Left renal pelvis (tissue), 4 donors: ENCODE data around the gene TRPM5. TPM values are rescaled to one million over a fixed set of nuclear protein-coding genes. Genes with fewer than 3 reads are reported as not detected.

Experiments
- DNase-seq, 4 donors: peaks; one replicate each; pipeline ENCODE4 v3.0.0-alpha.2; 2013; ENCODE audit warnings: low read depth in 4 of 4, low spot score in 3 of 4
- polyA plus RNA-seq, 4 donors: library from polyadenylated mRNA; unstranded; fragments of 120-200 nt; gene quantifications; one replicate each; pipeline ENCODE4 v1.2.1, GENCODE V29; 2013; ENCODE audit not compliant: insufficient read length in 4 of 4

Gene TRPM5
- polyA plus RNA-seq, 4 donors, result 0.61 to 5.6 (median 2.4) TPM

DNA sequence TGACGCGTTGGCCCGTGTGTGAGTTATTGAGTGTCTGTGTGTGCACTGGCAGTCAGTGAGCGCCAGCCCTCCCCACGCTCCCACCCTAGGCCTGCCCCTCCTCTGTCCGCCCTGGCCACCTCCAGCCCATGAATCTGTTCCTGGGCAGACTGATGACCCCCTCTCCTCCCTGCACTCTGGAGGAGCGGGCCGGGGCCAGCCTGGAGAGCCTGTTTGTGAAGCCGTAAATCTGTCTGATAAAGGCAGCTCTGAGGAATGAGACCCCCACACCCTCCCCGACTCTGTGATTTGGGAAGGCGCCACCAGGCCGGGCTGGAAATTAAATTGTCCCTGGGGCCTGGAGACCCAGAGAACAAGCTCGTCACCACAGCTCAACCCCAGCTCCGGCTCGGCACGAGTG, 35.2 kb downstream of the TRPM5 start:
- DNase-seq, result peak; percentile 72 to 83 (median 76)

GRCh38 chr11:2408671-2409070, 35.6 kb downstream of the TRPM5 start:
- DNase-seq, result no peak

- DNase-seq, result no peak
Measured at GRCh38 chr11:2406878-2407410, 37.4 kb downstream of the TRPM5 start.

GRCh38 chr11:2406451-2406850, 37.9 kb downstream of the TRPM5 start:
- DNase-seq, result peak in 2 of 4 donors; percentile 40 to 58

DNA sequence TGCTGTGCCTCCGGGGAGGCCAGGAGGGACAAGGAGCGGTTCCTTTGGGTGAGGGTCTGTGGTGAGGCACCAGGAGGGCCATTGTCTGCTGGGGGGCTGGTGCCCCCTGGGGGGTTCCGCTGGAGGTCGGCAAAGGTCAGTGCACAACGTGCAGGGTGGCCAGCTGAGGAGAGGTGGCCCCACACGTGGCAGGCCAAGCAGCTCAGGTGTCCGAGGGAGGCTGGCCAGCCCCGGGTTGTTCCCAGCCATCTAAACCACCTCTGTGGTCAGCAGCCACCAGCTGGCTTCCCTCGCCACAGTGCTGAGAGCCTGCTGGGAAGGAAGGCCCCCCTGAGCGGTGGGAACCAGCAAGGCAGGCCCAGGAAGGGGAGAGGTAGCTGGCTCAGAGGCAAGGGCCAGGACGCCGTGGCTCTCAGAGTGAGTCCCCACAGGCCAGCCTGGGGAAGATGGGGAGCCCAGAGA, 39.5 kb downstream of the TRPM5 start:
- DNase-seq, result no peak

GRCh38 chr11:2402890-2403645, 41.2 kb downstream of the TRPM5 start:
- no peak for DNase-seq

- no peak for DNase-seq
Measured at GRCh38 chr11:2402106-2402505, 42.2 kb downstream of the TRPM5 start.

DNA sequence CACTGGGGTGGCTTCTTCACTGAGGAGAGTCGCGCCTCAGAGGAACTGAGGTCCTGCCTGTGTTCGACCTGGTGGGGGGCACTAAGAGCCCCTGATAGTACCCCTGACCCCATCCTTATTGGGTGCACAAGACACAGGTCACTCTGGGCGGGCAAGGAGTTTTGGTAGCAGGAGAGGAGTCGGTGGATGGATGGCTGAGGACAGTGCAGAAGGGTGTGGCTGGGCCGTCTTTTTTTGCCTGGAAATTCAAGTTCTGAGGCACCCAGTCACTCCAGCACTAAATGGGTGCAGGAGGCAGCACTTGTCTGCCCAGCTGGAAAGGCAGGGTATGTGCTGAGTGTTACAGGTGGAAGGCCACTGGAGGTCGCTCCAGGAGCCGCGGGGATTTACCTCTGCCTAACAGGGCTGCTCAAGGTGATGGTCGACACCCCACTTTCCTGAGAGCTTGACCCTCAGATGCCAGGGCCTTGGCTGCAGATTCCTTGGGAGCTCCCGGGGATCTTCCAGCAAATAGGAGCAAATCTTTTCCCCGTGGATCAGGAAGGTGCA, 42.8 kb downstream of the TRPM5 start:
- DNase-seq, result no peak

DNA sequence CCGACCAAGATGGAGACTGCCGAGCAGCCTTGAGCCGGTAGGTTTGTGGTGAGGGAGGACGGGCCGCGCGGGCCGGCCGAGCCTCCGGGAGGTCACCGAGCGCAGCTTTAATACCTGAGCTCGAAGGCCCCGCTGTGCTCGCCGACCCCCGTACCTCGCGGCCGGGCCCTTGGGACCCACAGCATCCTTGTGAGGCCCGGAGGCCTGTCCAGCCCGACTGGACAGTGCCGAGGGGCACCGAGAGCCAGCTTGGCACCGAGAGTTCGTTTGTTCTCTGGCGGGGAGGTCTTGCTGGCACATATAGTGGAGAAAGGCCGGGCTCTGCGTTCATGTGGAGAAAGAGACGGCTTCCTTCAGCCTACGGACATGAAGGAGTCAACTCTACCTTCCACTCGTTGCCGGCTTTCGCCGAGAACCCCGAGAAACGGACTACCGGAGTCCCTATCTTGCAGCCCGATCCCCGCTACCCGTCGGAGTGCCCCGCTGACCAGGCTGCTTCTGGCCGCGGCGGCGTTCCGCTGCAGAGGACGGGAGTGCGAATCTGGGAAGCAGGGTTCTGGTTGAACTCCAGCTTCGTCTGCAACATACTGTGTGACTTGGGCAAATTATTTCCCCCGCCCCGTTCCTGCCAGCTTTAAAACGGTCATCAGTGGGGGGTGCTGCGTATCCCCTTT, 43.4 kb downstream of the TRPM5 start:
- no peak for DNase-seq

GRCh38 chr11:2400069-2400761, 44.1 kb downstream of the TRPM5 start, which contains the start of gene TSSC4:
TSS of gene TSSC4 (plus strand) at chr11:2400750. CDS start at chr11:2402634, 1,884 bp downstream.
- DNase-seq, result peak; percentile 100

GRCh38 chr11:2399488-2400068, 44.7 kb downstream of the TRPM5 start:
- no peak for DNase-seq

DNA sequence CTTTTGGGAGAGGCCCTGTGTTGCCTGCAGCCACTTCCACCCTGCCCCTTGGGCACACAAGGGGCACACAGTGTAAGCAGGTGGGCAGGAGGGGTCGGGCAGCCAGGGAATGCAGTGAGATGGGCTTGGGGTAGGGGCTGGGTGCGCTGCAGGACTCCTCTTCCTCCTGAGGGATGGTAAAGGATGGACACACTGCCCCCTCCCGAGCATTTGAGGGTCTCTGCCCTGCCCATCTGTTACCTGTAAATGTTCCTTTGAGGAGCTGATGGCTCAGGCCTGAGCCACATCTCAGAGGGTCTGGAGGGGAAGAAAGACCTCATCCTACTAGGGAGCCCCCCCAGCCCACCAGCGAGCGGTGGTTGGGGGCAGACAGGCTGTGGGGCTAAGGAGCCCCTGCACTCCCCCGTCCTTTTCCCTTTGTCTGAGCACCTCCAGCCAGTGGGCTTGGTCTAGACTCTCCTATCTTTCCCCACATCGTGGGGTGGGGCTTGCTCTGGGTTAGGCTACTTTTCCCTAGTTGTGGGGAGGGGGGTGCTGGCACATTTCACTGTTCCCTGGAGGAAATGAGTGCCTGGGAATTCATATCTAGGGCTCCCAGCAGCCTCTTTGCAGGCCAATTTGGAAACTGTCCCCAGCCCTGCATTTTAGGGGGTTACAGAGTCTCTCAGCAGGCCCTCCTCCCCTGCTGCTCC, 45.5 kb downstream of the TRPM5 start:
- DNase-seq, result no peak

DNA sequence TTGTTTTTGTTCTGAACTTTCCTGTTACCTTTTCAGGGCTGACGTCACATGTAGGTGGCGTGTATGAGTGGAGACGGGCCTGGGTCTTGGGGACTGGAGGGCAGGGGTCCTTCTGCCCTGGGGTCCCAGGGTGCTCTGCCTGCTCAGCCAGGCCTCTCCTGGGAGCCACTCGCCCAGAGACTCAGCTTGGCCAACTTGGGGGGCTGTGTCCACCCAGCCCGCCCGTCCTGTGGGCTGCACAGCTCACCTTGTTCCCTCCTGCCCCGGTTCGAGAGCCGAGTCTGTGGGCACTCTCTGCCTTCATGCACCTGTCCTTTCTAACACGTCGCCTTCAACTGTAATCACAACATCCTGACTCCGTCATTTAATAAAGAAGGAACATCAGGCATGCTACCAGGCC, 47.3 kb downstream of the TRPM5 start:
- DNase-seq, result no peak

DNA sequence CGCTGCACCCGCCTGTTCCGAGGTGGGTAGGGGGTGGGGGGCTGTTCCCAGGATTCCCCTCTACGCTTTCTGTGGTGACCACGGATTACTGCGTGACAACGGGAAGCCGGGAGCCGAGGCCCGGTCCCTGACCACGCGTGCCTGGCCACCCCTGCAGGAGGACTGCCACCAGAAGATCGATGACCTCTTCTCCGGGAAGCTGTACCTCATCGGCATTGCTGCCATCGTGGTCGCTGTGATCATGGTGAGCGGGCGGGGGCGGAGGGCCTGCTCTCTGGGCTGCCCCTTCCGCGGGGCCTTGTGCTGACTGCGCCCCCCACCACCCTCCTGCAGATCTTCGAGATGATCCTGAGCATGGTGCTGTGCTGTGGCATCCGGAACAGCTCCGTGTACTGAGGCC, 47.8 kb downstream of the TRPM5 start:
- no peak for DNase-seq

DNA sequence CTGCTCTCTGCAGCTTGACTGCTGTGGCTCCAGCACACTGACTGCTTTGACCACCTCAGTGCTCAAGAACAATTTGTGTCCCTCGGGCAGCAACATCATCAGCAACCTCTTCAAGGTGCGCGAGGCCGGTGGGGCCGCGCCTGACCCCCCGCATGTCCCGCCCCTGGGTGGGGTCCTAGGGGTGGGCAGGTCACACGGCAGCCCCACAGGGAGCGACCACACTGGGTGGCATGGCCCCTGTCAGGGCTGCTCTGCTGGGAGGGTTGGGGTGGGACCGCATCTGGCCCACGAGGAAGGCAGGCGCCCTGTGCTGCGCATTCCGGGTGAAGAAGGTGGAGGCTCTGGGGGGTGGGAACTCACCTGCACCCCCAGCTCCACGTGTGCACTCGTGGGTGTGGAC, 48.5 kb downstream of the TRPM5 start:
- no peak for DNase-seq

GRCh38 chr11:2395211-2395730, 49.0 kb downstream of the TRPM5 start:
- DNase-seq, result no peak

DNA sequence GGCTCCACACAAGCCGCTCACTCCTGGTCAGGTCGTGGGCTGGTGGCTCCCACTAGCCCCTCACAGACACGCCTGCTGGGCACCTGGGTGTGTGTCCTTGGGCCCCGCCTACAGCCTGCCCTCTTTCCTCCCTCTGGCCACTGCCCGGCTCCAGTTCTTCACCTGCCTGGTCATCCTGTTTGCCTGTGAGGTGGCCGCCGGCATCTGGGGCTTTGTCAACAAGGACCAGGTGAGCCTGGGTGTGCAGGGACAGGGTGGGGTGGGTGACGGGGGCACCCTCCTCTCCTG, 49.6 kb downstream of the TRPM5 start:
- DNase-seq, result no peak
